HG02943 (cell line): ENCODE results near the gene ASTN2.

ENCODE experiments used
- ATAC-seq: cut with Tn5 transposase; IDR thresholded peaks from one replicate; pipeline ENCODE4 v1.9.1; 2021; ENCODE audit warnings: mild to moderate bottlenecking, low read depth, moderate library complexity; ENCODE audit not compliant: unreplicated experiment

ASTN2 gene

DNA sequence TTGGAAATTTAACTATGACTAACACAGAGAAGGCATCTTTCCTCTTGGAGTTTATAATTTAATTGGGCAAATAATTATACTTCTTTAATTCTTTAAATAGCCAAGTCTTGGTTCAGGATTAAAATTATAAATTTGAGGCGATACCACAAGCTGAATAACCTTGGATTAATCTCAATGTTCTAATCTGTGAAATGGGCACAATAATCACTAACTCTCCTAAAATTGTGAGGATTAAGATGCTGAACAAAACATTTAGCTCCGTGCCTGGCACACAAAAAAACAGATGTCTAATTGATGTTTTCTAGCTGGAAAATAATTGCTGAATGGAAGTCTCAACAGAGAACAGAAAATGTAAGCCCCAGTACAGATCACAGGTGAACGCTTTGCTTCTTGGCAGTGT, 797.5 kb downstream of the ASTN2 start:
- ATAC-seq: no peak

DNA sequence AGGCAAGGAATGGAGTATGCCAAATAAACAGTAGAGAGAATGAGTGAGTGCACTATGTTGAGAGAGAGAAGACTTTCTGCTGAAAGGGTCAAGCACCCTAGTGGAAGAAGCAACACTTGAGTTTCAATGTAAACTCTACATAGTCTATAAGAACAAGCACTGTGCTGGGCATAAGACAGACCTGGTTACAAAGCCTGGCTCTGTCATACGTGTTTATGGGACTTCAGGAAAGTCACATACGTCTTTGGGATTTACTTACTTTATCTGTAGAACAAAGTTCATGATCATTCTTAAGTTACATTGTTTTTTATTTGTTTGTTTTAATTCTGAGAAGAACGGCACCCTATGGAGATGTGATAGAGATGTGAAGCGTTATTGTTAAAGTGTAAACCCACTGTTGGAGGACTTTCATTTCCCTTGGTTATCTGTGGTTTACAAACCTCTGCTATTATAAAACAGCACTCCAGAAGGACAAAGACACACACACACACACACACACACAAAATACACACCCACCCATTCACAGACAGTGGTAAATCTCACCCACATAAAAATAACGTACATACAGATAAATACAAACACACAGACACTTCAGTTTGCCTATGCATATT, 798.4 kb downstream of the ASTN2 start:
- ATAC-seq: no peak

DNA sequence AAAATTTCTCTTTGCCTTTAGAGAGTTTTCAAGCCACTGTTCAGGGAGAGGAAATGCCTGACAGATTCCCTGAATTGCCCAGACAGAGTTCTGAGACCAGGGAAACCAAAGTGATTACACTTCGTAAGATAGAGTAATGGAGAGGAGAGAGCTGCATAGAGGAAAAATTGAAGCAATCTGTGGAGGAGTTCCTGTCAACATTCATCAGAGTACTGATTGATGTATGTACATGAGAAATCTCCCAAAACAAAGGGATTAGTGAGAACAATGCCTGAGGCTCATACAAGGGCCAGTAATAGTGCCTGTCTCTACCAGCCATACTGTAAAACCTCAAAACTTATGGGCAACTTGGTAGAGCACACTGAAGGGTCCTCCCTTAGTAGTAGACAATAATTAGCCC, 806.8 kb downstream of the ASTN2 start:
- no peak for ATAC-seq

DNA sequence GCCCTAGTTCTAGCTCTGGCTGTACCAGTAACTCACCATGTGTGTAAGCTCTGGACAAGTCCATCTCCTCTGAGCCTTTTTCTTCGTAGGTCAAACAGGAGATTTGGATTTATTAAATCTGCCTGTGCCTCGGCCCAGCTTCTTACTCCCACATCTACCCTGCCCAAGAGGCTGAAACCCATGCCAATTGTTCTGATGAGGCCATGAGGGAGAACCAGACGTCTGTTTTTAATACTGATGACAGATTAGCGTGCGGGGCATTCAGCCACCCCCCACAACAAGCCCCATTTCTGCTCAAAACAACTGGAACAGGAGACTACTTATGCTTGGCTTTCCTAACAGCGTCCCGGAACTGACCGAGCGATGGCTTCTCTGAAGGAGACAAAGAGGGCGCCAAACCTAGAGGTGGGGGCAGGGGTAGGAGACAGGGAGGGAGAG, 808.9 kb downstream of the ASTN2 start:
- ATAC-seq: no peak

DNA sequence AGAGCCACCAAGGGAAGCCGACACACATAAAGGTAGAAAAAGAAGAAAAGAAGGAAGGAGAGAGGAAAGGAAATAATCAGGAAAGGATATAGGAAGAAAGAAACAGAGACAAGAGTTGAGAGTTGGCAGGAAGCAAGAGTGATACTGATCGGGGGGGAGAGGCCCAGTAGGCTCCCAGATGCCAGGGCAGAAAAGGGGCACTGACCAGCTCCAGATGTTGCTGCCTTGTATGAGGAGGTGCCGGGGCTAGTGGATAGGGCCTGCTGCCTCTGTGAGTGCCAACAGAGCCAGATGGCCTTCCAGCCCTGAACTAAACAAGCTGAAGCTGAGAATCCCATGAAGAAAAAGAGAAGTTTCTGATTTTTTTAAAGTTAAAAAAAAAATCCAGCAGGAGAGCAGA, 809.8 kb downstream of the ASTN2 start:
- ATAC-seq: no peak

DNA sequence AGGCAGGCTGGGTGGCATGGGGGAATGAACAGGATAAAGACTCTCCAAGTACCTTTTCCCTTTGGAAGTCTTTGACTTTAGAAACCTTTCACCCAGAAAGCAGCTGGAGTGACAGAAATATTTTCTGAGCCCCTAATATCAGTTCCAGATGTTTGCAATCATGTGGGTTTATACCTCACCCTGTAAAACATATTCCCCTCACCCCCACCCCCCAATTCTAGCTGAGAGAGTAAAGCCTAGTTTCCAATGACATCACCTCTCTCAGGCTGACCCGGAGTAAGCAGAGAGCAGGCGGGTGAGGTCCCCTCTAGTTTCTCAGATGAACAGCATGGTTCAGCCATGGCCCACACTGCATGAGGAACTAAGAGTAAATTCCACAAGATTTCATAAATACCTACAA, 810.6 kb downstream of the ASTN2 start:
- no peak for ATAC-seq

DNA sequence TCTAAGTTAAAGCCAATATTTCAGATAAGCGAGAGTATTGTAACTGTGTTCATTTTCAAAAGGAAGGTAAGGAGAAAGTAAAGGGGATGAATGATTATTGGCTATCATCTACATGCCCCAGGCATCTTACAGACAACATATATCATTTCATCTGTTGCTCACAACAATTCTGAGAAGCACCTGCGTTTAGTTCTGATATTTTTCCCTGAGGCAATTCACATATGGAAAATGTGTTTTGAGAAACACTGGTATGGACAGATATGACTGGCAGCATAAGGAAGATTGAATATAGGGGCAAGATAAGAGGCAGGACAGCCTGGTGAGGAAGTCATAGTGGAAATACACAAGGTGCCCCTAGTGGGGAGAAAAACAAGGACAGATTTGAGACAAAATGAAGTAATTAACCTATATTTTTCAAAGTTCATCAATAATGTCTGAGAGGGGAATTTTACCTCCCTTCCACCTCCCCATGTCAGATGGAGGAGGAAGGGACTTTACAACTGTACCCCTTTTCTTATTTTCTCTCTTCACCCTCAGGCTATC, 815.4 kb downstream of the ASTN2 start:
- no peak for ATAC-seq

DNA sequence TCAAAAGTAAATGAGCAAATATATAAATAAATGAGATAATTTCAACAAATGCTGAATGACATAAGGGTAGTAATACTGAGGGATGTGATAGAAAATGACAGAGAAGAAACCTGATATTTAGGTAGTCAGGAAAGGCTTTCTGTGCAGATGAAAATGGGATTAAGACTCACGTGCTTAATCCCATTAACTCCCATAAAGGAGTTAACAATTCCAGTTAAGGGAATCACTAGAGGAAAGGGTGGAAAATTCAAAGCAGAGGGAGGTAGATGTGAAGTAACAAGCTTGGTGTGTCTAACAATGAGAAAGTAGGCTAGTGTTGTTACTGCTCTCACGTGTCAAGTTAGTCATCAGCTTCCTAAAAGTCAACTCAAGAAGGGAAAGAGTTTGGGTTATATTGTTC, 818.2 kb downstream of the ASTN2 start:
- ATAC-seq: no peak

DNA sequence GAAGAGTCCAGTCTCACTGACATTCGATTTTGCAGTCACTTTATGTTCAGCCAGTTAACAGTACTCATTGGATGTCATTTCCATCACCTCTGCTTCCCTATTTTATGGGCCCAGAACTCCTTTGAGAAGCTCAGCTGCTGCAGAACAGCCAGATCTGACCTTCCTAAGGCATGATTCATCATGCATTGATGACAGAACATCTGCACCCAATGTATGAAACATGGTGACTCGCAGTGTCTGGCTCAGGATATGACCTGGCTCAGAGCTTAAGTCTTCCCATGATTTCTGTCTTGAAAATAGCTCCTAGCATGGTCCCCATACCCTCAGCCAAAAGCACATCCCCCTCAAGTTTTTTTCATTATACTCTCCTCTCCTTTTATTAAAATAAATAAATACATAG, 820.3 kb downstream of the ASTN2 start:
- no peak for ATAC-seq

DNA sequence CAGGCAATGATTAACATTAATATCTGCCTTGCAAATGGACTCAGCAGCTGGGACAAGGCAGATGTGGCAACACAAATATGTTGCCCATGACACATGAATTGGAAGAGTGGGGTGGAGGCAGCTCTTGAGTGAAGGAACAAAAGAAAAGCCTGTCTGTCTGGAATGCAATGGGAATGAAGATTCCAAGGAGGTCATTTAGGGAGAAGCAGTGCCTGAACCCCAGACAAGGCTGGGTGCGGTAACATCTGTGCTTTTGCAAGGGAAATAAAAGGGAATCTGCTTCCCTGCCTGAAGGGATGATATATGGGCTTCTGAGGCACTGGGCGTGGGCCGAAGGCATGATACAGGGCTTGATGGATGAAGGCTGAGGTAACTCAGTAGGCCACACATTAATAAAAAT, 821.9 kb downstream of the ASTN2 start:
- ATAC-seq: no peak

DNA sequence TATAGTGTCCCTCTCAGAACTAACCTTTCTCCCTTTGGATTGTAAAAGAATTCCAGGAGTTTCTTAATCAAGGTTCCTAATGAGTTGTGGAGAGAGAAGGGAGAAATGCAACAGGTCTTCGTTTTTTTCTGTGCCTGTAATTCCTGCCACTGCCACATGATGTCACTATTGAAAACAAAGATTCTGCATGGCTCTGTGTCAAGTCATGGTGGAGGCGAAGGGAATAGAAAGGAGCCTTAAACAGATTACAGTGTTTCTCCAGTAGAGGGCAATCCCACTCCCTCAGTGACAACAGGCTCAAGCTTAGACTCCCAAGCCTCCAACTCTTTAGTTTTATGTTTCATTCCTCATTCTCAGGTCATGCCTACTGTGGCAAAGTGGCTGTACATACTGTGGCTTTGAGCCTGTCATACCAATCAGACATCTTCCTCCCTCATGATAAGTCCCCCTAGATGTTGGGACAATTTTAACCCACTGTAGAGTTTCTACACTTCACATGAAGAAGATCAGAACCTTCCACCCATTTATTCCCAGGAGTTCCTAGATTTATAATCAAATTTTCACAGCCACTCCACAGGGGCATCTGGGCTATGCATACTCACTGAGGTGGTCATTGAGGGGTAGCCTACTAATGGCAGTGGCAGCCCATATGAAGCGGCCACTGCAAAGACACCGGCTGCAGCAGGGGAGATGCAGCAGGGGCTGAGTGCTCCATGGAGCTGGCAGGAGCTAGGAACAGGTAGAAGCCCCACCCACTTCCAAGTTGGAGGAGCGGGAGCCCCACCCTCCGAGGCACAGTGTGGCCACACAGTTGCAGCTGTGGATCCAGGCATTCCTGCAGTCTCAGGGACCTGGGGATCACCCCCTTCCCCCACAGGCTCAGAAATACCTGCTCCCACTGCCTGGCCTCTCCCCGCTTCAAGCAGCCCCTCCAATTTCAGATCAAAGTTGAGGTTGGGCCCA, 825.2 kb downstream of the ASTN2 start:
- ATAC-seq: peak; percentile 61

DNA sequence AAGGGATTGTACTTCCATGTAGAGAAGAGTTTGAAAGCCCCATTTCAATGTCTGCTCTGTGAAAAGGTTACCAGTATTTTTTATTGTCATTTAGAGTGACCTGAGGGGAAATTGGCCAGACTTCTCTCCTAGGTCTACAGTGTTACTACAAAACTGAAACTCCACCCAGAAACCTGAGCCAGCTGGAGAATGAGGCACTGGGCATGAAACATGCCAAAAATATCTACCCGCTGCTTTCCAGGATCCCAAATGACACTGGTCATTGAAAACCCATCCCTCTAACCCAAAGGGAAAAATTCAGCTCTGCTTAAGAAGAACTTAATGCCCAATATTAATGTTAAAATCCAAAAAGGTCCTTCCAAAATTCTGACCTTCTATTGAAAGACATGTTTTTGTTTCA, 826.9 kb downstream of the ASTN2 start:
- no peak for ATAC-seq

DNA sequence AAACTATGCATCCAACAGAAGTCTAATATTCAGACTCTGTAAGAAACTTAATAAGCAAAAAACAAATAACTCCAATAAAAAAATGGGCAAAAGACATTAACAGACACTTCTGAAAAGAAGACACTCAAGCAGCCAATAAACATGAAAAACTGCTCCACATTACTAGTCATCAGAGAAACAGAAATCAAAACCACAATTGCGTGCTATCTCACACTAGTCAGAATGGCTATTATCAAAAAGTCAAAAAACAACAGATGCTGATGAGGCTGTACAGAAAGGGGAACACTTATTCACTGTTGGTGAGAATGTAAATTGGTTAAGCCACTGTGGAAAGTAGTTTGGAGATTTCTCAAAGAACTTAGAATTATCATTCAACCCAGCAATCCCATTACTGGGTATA, 829.0 kb downstream of the ASTN2 start:
- ATAC-seq: no peak

DNA sequence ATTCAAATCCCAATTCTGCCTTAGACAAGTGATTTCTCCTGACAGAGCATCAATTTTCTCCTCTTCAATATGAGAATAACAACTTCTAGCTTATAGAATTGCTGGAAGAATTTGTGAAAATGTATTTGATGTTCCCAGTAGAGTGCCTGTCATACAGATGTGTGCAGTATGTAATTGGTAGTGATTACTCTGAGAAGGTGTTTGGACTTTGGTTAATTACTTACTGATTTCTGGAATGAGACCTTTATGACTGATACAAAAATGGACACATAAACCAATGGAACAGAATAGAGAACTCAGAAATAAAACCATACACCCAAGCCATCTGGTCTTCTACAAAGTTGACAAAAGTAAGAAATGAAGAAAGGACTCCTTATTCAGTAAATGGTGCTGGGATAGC, 829.7 kb downstream of the ASTN2 start:
- no peak for ATAC-seq

DNA sequence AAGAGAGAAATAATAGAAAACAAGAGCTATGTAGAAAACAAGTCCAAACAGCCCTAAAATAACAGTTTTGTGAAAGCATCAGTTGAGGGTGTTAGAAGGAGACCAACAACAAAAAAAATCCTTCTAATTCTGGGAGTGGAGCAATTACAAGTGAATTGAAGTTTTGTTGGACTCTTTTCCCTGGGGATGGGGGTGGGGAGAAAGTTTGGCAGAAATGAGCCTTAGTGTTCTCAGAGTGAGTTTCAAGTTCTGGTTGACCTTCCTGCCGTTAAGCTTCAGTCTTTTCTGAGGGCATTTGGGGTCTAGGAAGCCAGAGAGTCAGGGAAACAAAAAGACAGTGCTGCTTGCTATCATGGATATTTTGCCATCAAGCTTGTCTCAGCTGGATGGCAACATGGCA, 834.0 kb downstream of the ASTN2 start:
- no peak for ATAC-seq

DNA sequence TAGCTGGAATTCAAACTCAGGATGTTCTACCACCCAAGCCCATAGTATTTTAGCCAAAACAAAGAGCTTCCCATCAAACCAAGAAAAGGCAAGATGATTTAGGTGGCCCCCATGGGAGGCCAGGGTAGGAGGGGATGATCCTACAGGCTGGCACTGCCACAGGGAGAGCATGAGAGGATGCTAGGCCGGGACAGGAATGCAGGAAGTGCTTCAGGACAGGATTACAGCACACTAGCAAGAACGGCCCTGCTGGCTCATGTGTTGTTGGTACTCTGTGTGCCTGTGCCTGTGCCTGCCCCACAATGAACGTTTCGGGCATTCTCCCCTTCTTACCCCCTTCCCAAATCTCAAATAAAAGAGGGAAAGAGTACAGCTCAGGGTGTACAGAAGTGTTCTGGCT, 838.5 kb downstream of the ASTN2 start:
- ATAC-seq: no peak

DNA sequence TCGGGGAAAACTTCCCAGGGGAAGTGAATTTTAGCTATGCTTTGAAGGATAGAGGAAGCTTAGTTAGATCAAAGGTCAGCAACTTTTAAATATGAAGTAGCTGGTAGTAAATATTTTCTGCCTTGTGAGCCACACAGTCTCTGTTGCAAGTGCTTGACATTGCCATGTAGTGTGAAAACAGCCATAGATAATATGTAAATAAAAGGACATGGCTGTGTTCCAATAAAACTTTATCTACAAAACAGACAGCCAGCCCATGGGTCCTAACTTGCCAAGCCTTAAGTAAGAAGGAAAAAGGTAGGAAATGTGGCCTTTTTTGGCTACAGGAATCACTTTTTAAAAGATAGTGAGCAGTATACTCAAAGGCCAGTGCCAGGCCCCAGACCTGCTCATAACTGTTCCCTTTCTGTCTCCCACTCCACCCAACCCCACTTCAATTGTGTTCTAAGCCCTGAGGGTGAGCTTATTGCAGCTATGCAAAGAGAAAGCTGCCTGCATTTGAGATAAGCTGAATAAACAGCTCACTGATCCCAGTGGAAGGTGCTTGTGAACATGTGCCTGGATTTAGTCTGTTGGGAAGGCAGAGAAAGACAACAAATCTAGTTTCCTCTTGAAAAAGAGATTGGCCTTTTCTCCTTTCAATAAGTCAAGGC, 840.7 kb downstream of the ASTN2 start:
- no peak for ATAC-seq

DNA sequence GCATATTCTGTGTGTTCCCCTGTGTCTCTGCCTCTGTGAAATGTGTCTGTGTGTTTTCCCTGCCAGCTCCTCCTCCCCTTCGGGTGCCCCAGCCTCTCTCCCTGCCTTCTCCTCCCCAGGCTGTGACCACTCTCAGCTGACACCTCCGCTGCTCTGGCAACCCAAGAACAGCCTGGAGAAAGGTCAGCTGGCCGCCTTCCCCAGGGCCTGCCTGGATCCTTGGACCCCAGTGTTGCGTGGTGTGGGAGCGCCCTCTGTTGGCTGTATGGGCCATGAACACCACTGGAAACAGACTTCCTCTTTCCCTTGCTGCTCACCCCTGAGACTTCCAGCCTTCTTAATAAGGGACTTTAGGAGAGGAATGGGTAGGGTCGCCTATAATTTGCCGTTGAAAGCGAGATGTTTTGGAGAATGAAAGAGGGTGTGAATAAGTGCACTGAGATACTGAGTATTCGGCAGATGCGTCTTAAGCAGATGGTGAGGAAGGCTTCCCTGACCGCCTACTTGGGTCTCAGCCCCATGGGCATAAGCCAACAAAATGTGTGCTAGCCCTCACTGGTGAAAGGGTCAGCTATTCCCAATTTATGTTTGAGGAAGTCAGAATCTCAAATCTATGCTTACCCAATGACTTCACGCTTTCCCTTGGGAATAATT, 842.6 kb downstream of the ASTN2 start:
- peak; percentile 72 for ATAC-seq

DNA sequence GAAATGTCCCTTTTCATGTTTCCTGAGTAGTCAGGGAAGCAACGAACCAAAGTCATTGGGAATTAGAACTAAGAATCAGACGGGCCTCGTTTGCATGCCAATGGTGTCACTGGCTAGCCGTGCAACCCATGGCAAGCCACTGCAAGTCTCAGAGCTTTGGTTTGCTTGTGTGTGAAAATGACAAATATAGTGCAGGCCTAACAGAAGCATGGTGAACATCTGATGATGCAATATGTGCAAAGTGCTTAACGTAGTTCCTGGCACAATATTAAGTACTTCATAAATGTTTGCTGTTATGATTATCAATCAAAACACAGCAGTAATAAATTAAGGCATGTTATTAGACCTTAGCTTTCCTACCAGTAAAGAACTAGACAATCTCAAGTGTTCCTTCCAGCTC, 845.7 kb downstream of the ASTN2 start:
- ATAC-seq: no peak

DNA sequence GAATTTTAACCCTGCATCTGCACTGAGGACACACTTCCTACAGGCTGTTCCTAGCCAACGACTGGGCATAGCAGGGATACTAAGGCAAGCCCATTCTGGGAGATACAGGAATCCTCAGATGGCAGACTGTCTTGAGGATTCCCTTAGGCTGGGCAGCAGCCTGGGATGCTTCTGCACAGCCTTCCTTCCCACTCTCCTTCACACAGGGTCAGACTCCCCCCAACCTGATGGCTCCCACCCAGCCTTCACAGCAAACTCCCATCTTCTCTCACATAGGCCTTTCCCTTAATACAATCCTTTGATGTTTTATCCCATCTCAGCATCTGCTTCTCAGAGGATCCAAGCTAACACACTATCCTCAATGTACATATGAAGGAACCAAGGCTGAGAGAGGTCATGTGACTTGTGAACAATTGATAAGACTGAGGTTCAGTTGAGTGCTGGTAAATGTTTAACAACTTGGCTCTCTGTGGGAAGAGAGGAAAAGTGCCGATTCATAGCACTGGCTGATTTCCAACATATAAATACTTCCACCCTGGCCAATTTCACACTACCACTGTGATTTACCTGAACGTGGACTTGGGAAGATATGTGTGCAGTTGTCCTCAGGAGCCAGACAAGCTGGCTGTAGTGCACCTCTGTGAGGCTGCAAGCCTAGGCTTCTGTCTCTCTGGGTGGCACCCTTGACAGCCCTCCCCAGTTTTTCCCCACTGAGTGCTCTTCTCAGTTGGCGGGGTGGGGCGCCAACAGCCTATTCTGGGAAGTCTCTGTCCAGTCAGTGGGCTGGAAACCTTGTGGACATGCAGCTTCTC, 848.0 kb downstream of the ASTN2 start:
- no peak for ATAC-seq
